Measurements from ENCODE around the gene KRT1. TPM values are rescaled to one million over a fixed set of nuclear protein-coding genes. Genes with fewer than 3 reads are reported as not detected.
A peak's percentile ranks its signal among the peaks of the same experiment; 100 is the strongest.

Gene KRT1
- total RNA-seq, 1 donor from 2014 or later: not detected

DNA sequence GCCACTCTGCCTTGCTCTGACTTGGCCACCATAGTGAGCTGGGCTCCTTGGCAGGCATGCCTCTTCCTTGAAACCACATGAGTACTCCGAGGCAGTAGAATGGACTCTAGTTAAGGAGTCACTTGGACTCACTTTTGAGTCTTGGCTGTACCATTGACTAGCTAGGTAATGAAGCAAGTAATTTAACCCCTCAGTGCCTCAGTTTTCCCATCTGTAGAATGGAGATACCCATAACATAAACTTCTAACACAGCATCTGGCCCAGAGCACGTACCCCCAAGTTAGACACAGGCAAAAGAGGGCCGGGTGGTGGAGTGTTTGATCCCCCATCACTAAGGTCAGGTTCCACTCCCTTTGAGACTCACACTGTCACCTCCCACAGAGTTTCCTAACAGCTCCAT, 14.8 kb upstream of the KRT1 start:
- no peaks in the 10 kb centered on the region for H3K9me3 Mint-ChIP-seq (ENCODE audit: low read depth)
- peaks cover 80% of the 10 kb centered on the region for H3K27me3 Mint-ChIP-seq (ENCODE audit: low read depth)
- no peaks in the 10 kb centered on the region for H3K36me3 Mint-ChIP-seq (ENCODE audit: low read depth)
- no peak for TF ChIP-seq CTCF (IDR thresholded peaks at IDR 0.05)
- no peak overlapping the region for H3K4me3 Mint-ChIP-seq (ENCODE audit: unreplicated experiment)
- DNase-seq (ENCODE audit: low spot score): no peak
- H3K27ac Mint-ChIP-seq (ENCODE audit: unreplicated experiment): no peak overlapping the region
- H3K4me1 Mint-ChIP-seq (ENCODE audit: low read depth): peaks cover 9% of the 10 kb centered on the region

- peaks cover 9% of the 10 kb centered on the region for H3K4me1 Mint-ChIP-seq (ENCODE audit: low read depth)
- H3K27ac Mint-ChIP-seq (ENCODE audit: unreplicated experiment): no peak overlapping the region
- no peaks in the 10 kb centered on the region for H3K36me3 Mint-ChIP-seq (ENCODE audit: low read depth)
- H3K27me3 Mint-ChIP-seq (ENCODE audit: low read depth): peaks cover 79% of the 10 kb centered on the region
- no peaks in the 10 kb centered on the region for H3K9me3 Mint-ChIP-seq (ENCODE audit: low read depth)
- H3K4me3 Mint-ChIP-seq (ENCODE audit: unreplicated experiment): no peak overlapping the region
- TF ChIP-seq CTCF (IDR thresholded peaks at IDR 0.05): no peak
- DNase-seq (ENCODE audit: low spot score): no peak
Measured at GRCh38 chr12:52694151-52694550, 13.9 kb upstream of the KRT1 start.

DNA sequence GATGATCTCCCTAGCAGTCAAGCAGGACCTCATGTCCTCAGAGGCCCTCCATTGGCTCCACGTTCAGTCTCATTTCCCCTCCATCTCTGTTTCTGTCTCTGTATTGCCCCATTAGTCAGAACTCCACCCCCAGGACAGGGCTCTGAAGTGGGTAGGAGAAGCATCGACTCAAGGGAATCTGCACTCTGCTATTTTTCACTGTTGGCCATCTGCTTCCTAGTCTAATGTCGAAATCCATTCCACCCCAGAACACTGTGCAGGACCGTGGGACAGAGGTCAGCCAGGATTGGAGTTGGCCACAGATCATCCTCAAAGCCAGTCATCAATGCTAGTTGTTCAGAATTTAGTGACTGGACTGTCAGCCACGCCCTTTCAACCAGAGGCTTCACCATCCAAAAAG, 13.1 kb upstream of the KRT1 start:
- H3K36me3 Mint-ChIP-seq (ENCODE audit: low read depth): no peaks in the 10 kb centered on the region
- TF ChIP-seq CTCF (IDR thresholded peaks at IDR 0.05): no peak
- no peaks in the 10 kb centered on the region for H3K9me3 Mint-ChIP-seq (ENCODE audit: low read depth)
- peaks cover 9% of the 10 kb centered on the region for H3K4me1 Mint-ChIP-seq (ENCODE audit: low read depth)
- H3K4me3 Mint-ChIP-seq (ENCODE audit: unreplicated experiment): no peak overlapping the region
- DNase-seq (ENCODE audit: low spot score): no peak
- H3K27me3 Mint-ChIP-seq (ENCODE audit: low read depth): peaks cover 78% of the 10 kb centered on the region
- no peak overlapping the region for H3K27ac Mint-ChIP-seq (ENCODE audit: unreplicated experiment)

DNA sequence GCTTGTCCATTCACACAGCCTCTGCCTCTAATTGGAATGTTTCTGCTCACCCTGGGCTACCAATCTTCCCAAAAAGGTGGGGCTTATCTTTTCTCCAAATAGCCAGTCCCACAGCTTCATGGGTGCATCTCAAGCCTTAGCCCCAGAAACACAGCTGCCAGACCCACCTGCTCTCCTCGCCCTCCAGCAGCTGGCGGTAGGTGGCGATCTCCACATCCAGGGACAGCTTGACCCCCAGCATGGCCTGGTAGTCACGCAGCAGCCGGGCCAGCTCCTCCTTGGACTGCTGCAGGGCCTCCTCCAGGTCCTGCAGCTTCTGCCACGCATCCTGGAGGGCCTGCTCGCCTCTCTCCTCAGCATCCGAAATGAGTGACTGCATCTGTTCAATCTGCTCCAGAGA, 12.0 kb upstream of the KRT1 start:
- Mint-ChIP-seq H3K4me1 (ENCODE audit: low read depth) (peaks cover 9% of the 10 kb centered on the region), H3K4me3 (ENCODE audit: unreplicated experiment) (no peak overlapping the region), H3K9me3 (ENCODE audit: low read depth) (no peaks in the 10 kb centered on the region), H3K36me3 (ENCODE audit: low read depth) (no peaks in the 10 kb centered on the region), H3K27ac (ENCODE audit: unreplicated experiment) (no peak overlapping the region), H3K27me3 (ENCODE audit: low read depth) (peaks cover 78% of the 10 kb centered on the region)
- no peak for DNase-seq (ENCODE audit: low spot score)
- peak; percentile 13 for TF ChIP-seq CTCF (IDR thresholded peaks at IDR 0.05)

DNA sequence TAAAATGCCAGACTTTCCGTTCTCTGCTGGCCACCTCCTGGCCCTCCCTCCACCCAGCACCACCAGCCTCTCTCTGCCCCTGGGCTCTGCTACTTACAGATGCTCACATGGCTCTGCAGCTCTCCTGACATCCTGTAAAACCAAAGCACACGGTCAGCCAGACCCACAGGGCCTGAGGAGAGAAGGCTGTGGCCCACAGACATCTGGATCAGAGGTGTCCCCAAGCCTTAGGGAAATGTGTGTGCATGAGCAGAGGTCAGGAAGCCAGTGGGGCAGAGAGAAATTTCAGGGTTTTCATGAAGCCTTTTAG, 11.6 kb upstream of the KRT1 start:
- H3K4me3 Mint-ChIP-seq (ENCODE audit: unreplicated experiment): no peak overlapping the region
- no peak for DNase-seq (ENCODE audit: low spot score)
- H3K27ac Mint-ChIP-seq (ENCODE audit: unreplicated experiment): no peak overlapping the region
- no peaks in the 10 kb centered on the region for H3K9me3 Mint-ChIP-seq (ENCODE audit: low read depth)
- peaks cover 78% of the 10 kb centered on the region for H3K27me3 Mint-ChIP-seq (ENCODE audit: low read depth)
- H3K36me3 Mint-ChIP-seq (ENCODE audit: low read depth): no peaks in the 10 kb centered on the region
- TF ChIP-seq CTCF (IDR thresholded peaks at IDR 0.05): no peak
- peaks cover 9% of the 10 kb centered on the region for H3K4me1 Mint-ChIP-seq (ENCODE audit: low read depth)

Measured in chondrocyte (in vitro differentiated cells).